GM12873 (cell line): ENCODE data around the gene THOC6.

Experiments
- TF ChIP-seq, protein P1 (sequence below): IDR thresholded peaks from 2 replicates; pipeline ENCODE4 v1.5.1; 2012; ENCODE audit warnings: low read depth, mild to moderate bottlenecking, moderate library complexity, low read length, control low read depth; ENCODE audit not compliant: insufficient read depth; ENCODE audit errors: missing control alignments

THOC6 gene

DNA sequence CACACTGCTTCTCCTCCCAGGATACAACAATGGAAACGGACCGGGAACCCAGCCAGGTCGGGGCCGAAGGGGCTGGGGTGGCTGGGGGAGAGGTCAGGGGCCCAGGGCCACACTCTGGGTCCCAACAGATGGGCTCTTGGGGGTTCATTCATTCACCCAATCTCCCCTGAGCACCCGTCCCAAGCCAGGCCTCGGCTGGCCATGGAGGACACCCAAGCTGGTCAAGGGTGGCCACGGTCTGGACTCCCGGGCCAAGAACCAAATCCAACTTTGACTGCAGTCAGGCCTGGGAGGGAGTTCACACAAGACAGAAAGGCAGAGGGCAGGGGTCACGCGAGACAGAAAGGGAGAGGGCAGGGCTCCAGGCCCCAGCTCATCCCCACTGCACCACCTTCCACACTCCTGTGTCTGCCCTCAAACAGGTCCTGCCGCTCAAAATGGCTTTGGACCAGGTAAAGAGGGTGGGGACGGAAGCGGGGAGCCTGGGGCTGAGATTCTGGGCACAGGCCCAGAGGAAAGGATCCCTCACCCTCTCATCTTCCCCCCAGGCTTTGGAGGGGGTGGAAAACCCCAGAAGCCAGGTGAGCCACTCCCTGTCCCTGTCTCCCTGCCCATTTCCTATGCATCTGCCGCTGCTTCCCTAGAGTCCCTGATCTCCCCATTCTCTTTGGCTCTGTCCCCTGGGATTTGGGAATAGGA, 31.3 kb upstream of the THOC6 start:
- TF ChIP-seq, protein P1, sequence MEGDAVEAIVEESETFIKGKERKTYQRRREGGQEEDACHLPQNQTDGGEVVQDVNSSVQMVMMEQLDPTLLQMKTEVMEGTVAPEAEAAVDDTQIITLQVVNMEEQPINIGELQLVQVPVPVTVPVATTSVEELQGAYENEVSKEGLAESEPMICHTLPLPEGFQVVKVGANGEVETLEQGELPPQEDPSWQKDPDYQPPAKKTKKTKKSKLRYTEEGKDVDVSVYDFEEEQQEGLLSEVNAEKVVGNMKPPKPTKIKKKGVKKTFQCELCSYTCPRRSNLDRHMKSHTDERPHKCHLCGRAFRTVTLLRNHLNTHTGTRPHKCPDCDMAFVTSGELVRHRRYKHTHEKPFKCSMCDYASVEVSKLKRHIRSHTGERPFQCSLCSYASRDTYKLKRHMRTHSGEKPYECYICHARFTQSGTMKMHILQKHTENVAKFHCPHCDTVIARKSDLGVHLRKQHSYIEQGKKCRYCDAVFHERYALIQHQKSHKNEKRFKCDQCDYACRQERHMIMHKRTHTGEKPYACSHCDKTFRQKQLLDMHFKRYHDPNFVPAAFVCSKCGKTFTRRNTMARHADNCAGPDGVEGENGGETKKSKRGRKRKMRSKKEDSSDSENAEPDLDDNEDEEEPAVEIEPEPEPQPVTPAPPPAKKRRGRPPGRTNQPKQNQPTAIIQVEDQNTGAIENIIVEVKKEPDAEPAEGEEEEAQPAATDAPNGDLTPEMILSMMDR = no peak

DNA sequence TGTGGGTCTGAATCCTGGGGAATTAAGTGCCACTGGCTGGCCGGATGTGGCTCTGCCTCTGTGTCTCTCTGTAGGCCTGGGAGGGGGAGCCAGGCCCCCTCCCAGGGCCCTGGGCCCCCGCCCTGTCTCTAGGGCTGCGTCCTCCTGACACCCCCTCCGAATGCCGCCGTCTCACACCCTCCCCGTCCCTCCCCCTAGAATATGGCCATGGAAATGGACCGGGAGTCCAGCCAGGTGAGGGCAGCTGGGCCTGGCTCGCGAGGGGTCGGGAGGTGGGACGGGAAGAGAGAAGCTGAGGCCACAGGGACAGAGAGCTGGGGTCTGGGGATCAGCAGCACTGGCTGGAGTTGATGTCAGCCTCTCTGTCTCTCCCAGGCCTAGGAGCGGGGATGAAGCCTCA, 27.5 kb upstream of the THOC6 start:
- TF ChIP-seq, protein P1 = no peak

DNA sequence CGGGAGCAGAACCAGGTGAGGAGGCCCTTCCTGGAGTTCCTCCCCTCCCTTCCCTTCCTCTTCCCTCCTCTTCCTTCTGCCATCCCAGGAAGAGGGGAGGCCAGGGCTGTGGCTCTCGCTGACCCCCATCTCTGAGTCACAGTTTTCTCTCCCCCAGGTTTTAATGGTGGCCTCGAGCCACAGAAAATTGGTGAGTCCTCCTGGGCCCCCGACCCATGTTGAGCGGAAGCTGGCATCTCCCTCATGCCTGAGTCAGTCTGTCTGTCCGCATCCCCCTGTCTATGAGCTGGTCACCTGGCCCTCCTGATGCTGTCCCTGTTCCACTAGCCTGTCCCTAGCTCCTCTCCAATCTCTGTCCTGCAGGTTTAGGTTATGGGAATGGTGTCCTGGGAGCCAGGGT, 23.9 kb upstream of the THOC6 start:
- TF ChIP-seq, protein P1 = no peak

DNA sequence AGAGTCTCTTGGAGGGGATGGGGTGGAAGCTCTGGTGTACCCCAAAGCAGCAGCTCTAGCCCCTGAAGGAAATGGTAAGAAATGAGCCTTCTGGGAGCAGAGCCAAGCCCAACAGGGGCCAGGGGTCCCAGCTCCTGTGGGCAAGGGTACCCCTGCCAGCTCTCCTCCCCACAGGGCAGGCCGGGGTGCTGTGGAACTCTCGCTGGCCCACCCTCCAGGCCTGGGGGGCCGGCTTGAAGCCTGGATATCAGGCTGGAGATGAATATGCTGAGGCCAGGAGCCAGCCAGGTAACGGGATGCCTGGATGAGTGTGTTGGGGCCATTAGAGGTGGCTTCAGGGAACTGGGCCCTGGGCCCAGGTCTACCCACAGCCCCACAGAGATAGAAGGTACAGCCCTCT, 23.3 kb upstream of the THOC6 start:
- TF ChIP-seq, protein P1 = no peak

DNA sequence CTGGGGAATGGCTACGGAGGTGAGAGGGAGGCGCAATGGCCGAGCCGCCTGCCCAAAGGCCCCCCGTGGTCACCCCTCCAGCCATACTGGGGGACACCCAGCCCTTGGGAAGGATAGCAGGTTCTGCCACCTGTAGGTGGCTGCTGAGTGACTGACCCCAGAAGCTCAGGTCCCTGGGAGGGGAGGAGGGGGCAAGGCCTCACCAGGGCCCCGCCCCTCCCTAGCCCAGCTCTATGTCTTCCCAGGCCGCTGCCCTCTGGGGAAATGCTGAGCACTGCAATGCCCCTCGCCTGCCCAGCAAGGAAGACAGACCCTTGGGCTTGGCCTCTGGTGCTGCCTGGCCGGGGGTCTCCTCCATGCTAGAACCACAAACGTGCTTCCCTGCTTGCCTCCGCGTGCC, 22.5 kb upstream of the THOC6 start:
- TF ChIP-seq, protein P1 = no peak

DNA sequence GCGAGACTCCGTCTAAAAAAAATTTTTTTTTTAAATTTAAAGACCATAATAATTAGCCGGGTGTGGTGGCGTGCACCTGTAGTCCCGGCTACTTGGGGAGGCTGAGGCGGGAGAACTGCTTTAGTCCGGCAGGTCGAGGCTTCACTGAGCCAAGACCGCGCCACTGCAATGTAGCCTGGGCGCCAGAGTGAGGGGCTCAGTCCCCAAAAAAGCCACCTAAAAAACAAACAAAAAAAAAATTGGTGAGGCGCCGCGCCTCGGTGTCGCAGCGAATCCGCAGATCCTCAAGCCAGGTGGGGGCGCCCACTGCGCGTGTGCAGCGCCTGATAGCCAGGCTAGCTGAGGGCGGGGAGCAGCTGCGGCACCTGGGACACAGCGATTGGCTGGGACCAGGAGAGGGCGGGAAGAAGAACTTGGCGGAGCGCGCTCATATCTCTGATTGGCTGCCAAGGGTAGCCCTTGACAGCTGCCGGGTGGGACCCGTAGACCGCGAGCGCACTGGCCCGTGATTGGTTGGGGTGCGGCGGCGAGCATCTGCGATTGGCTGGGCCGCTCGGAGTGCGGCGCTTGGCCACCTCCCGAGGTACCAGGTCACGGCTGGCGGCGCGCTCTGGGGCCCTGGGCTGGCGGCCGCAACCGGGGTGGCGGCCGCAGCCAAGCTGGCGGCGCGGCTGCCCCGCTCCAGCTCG, 20.1 kb upstream of the THOC6 start:
- TF ChIP-seq, protein P1 = peak; percentile 55

DNA sequence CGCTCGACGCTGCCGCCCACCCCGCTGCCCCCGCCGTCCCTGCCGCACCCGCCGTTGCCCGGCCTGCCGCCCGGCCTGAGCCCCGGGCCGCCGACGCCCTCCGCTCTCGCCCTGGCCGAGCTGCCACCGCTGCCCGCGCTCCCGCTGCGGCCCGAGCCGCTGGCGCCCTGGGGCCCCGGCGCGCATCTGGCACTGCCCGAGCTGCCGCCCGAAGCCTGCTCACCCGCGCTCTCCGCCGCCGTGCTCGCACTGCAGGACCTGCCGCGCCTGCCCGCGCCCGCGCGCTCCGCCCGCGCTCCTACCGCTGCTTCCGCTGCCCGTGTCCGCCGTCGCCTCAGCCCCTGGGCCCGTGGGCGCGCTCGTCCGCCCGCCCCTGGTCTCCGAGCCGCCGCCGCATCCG, 19.5 kb upstream of the THOC6 start:
- TF ChIP-seq, protein P1 = no peak
